PFSK-1 (cell line): ENCODE measurements around the gene LCK.

ENCODE experiments used
- POLR2AphosphoS5 ChIP-seq: IDR thresholded peaks from 2 replicates; pipeline ENCODE4 v1.6.1; 2012; ENCODE audit warnings: low read depth, mild to moderate bottlenecking, control low read depth, low read length, moderate library complexity
- SIN3A ChIP-seq: IDR thresholded peaks from 2 replicates; pipeline ENCODE4 v1.6.1; 2012; ENCODE audit warnings: mild to moderate bottlenecking, low read length, moderate library complexity, borderline replicate concordance; ENCODE audit not compliant: insufficient read depth
- TAF1 ChIP-seq: IDR thresholded peaks from 2 replicates; pipeline ENCODE4 v1.6.1; 2012; ENCODE audit warnings: low read length, control low read depth, borderline replicate concordance; ENCODE audit not compliant: insufficient read depth
- TF ChIP-seq, protein P1 (sequence below), 2 experiments: IDR thresholded peaks; 2 replicates each; pipeline versions ENCODE4 v1.6.1 to v1.8.0; 2011 to 2012; ENCODE audit warnings: low read depth in 2 of 2, low read length in 2 of 2, control low read depth in 1 of 2, inconsistent platforms in 1 of 2, mild to moderate bottlenecking in 1 of 2, moderate library complexity in 1 of 2; ENCODE audit not compliant: insufficient read depth in 1 of 2

DNA sequence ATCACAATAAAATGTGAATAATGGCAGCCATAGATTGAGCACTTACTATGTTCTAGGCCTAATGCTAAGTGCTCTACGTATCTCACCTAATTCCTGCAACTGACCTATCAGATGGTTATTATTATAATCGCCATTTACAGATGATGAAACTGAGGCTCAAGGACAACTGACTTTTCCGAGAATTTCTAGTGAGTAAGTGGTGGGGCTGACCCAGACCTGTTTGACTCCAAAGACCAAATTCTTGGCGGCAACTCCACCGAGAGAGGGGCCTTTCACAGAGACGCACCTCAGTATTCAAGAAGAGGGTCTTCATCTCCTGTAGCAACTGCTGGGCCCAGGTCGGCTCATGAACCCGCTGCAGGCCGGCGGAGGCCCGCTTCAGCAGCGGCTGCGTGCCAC is 29.5 kb upstream of the LCK start:
- TF ChIP-seq TAF1 (no peak), POLR2AphosphoS5 (no peak), SIN3A (no peak)
- TF ChIP-seq, protein P1, sequence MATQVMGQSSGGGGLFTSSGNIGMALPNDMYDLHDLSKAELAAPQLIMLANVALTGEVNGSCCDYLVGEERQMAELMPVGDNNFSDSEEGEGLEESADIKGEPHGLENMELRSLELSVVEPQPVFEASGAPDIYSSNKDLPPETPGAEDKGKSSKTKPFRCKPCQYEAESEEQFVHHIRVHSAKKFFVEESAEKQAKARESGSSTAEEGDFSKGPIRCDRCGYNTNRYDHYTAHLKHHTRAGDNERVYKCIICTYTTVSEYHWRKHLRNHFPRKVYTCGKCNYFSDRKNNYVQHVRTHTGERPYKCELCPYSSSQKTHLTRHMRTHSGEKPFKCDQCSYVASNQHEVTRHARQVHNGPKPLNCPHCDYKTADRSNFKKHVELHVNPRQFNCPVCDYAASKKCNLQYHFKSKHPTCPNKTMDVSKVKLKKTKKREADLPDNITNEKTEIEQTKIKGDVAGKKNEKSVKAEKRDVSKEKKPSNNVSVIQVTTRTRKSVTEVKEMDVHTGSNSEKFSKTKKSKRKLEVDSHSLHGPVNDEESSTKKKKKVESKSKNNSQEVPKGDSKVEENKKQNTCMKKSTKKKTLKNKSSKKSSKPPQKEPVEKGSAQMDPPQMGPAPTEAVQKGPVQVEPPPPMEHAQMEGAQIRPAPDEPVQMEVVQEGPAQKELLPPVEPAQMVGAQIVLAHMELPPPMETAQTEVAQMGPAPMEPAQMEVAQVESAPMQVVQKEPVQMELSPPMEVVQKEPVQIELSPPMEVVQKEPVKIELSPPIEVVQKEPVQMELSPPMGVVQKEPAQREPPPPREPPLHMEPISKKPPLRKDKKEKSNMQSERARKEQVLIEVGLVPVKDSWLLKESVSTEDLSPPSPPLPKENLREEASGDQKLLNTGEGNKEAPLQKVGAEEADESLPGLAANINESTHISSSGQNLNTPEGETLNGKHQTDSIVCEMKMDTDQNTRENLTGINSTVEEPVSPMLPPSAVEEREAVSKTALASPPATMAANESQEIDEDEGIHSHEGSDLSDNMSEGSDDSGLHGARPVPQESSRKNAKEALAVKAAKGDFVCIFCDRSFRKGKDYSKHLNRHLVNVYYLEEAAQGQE (IDR thresholded peaks at IDR 0.05; ENCODE audit: insufficient read depth in 1 of 2, low read depth in 2 of 2, low read length in 2 of 2) = no peak
